NCI-H2227 (cell line): ENCODE data around the gene PMIS2.
A peak's percentile ranks its signal among the peaks of the same experiment; 100 is the strongest.

ENCODE experiments used
- DNase-seq: peaks from one replicate; lab custom pipeline; 2025; ENCODE audit not compliant: unreplicated experiment; lab: John Stamatoyannopoulos, UW

PMIS2 gene

GRCh38 chr19:35556025-35556590 is 29.9 kb upstream of the PMIS2 start:
- DNase-seq, result no peak

GRCh38 chr19:35556846-35557538 is 29.0 kb upstream of the PMIS2 start:
- DNase-seq, result no peak

DNA sequence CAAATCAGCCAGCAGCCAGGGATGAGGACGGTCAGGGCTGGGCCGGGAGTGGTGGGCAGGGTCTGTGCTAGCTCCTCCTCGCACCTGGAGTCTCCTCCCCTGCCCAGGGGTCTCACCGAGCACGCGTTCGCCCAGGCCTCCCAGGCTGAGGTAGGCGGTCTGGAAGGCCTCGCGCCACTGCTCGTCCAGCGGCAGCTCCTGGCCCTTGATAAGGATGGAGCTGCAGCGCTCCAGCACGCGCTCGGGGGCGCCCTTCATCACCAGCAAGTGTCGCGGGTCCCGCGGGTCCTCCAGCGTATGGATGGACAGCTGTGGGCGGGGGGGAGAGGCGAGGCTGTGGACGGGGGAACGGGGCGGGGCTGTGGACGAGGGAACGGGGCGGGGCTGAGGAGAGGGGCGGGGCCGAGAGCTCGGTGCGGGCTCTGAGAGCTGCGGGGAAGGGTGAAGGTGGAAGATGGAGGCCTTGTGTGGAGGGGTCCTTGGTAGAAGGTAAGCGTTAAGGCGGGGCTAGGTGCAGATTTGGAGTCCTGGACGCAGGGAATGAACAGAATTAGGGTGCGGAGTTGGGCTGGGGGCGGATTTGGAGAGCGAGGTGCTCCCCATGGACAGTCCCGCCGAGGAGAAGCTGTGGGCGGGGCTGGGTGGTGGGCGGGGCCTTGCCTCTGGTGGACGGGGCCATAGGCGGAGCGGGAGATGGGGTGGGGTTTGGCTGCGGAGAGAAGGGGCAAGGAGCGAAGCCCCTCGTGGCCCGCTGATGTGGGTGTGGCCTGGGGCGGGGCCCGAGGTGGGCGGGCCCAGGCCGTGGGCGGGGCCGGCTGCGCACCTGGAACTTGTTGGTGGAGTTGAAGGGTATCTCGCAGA is 28.2 kb upstream of the PMIS2 start:
- DNase-seq, result peak; percentile 100

DNA sequence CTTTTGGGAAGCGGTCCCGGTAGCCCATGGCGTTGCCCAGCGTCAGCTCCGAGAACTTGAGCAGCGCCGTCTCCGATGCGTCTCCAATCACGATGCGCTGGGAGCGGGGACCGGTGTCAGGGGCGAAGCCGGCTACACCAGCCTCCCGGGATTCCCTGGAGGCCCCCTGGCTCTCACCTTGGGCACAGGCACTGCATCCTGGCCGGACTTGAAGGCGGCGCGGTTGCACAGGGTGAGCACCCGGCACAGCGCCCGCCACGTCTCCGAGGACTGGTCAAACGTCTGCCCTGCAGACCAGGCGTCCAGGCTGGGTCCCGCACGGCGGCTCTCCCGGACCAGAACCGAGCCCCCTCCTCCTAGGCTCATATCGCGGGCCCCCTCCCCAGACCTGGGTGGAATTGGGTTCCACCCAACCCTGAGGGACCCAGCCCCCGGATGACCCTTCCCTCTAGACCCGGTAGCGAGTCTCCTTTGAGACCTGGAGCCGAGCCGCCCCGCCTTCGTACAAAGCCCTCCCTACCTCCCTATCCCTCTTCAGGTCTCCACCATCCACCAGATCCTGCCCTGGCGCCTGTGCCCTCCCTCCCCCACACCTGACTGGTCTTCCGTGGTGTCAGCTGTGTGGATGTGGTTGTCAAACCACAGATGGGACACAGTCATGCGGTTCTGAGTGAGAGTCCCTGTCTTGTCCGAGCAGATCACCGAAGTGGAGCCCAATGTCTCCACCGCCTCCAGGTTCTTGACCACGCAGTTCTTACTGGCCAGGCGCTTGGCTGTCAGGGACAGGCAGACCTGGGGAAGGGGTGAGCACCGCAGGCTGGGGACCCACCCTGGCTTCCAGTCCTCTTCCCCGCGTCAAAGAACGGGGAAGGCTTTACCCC is 27.3 kb upstream of the PMIS2 start:
- peak; percentile 74 for DNase-seq

GRCh38 chr19:35559281-35559659 is 26.7 kb upstream of the PMIS2 start:
- no peak for DNase-seq

GRCh38 chr19:35559781-35560180 is 26.2 kb upstream of the PMIS2 start:
- no peak for DNase-seq

GRCh38 chr19:35560271-35560670 is 25.7 kb upstream of the PMIS2 start:
- no peak for DNase-seq

- no peak for DNase-seq
Observed at GRCh38 chr19:35560677-35561076, 25.3 kb upstream of the PMIS2 start.

- DNase-seq, result no peak
Observed at GRCh38 chr19:35561436-35561835, 24.5 kb upstream of the PMIS2 start.

DNA sequence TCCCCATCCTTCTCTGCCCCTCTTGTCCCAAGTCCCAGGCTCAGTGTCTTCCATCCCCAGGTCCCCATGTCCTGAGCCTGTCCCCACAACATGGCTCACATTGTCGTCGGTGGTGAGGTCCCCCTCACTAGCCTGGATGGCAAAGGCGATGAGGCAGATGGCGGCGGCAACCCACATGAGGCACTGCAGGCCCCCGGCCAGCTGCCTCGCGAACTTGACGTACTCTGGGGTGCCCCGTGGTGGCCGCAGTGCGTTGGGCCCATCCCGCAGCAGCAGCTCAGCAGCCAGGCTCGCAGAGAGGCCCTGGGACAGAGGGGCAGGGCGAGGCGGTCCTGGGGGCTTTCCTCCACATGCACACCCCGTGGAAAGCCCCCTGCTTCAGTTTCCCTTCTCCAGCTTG is 23.6 kb upstream of the PMIS2 start:
- no peak for DNase-seq

DNA sequence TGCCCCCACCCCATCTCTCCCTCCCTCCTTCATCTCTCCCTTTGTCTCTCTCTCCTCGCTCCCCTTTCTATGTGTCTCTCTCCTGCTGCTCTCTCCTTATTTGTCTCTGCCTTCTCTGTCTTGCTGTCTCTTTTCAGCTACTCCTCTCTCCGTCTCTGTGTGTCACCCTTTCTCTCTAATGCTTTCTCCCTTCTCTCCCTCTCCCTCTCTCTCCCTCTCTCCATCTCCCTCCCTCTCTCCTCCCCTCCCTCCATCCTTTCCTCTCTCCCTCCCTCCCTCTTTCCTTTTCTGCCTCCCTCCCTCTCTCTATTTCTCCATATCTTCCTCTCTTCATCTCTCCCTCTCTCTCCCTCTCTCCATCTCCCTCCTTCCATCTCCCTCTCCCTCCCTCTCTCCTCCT is 23.2 kb upstream of the PMIS2 start:
- DNase-seq, result no peak

GRCh38 chr19:35563207-35563829 is 22.7 kb upstream of the PMIS2 start, which contains the start of gene ATP4A:
TSS of gene ATP4A (minus strand) at chr19:35563658. CDS start at chr19:35563629, 29 bp downstream.
- DNase-seq, result no peak

GRCh38 chr19:35565016-35565856 is 20.7 kb upstream of the PMIS2 start:
- no peak for DNase-seq

DNA sequence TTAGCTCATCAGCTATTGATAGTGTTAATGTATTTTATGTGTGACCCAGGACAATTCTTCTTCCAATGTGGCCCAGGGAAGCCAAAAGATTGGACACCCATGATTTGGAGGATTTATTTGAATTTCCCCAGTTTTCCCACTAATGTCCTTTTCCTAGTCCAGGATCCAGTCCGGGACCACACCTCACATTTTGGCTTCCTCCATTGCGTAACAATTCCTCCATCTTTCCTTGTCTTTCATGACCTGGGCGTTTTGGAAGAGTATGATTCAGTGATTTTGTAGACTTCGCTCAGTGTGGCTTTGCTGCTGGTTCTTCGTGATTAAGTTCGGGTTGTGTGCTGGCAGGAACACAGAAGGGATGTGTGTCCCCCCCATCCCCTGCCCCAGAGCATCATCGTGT is 19.2 kb upstream of the PMIS2 start:
- DNase-seq, result no peak

DNA sequence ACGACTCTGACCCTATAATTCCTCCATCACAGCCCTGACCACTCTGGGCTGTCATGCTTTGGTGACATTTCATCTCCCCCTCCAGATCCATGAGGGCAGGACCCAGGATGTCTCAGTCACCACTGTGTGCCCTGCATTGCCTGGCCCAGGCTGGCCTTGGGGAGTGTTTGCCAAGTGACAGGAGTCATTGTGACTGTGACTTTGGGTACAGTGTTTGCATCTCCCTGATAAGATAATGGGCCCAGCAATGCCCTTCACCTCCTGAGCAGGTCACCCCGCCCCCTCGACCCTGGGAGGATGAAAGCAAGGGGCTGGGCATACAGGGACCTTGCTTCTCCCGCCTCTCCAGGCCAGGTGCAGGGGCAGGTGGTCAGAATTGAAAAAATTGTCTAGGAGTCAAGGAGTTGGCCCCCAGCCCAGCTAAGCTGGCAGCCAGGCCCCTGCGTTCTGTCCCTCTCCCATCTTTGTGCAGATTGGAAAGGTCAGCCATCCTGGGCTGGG is 16.6 kb upstream of the PMIS2 start:
- no peak for DNase-seq

DNA sequence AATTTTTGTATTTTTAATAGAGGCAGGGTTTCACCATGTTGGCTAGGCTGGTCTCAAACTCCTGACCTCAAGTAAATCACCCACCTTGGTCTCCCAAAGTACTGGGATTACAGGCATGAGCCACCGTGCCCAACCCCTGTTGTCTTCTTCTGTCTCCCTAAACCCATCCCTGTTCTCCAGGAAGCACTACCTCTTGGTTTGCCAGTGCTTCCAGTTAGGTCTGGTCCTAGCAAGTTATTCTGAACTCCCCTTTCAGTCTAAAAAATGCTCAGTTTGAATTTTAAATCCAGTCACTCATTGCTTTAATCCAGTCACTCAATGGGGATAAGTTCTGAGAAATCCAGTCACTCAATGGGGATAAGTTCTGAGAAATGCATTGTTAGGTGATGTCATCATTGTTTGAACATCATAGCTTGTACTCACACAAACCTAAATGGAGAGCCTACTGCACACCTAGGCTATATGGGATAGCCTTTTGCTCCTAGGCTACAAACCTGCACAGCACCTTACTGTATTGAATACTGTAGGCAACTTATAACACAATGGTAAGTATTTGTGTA is 14.5 kb upstream of the PMIS2 start:
- DNase-seq, result no peak

DNA sequence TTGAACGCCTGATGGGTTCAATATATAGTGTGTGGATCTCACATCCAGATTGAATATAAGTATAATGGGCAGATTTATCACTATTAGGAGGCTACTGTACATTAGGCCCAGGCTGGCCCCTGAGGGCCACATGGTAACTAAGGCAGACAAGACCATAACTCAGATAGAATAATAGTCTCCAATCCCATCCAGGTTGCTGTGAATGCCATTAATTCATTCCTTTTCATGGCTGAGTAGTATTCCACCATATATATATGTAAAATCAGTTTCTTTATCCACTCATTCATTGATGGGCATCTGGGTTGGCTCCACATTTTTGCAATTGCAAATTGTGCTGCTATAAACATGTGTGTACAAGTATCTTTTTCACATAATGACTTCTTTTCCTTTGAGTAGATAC is 8.1 kb upstream of the PMIS2 start:
- no peak for DNase-seq

DNA sequence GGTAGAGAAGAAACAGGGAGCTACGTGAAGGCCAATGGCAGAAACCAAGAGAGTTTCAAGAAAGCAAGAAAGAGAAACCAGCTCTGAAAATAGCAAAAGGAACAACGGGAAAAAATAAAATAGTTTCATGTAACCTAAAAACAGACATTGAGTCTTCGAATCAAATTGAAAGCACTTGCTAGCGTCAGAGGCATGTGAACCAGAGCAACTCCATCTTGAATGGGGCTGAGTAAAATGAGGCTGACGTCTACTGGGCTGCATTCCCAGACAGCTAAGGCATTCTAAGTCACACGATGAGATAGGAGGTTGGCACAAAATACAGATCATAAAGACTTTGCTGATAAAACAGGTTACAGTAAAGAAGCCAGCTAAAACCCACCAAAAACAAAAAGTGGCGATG is 7.3 kb upstream of the PMIS2 start:
- DNase-seq, result no peak

DNA sequence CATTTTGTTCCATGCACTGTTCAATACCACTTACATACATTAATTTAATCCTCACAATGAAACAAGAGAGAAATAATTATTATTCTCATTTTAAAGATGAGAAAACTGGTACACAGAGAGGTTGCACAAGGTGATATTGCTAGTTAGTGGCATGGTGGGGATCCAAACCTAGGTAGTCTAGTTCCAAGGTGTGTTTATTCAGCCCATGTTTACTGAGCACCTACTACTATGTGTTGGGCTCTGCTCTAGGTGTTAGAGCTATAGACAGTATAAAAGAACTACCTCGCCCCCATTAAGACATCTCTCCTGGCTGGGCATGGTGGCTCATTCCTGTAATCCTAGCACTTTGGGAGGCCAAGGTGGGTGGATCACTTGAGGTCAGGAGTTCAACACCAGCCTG is 3.2 kb upstream of the PMIS2 start:
- DNase-seq, result no peak
